Liver (tissue), 9 donors: Measurements from ENCODE around the gene SYT5. TPM values are rescaled to one million over a fixed set of nuclear protein-coding genes. Genes with fewer than 3 reads are reported as not detected.

Experiments used
- DNase-seq: peaks from one replicate; pipeline ENCODE4 v3.0.0-alpha.2; 2017; ENCODE audit warnings: low spot score
- H3K27ac ChIP-seq, 2 donors: one replicate each; pipeline ENCODE4 v1.7.0; 2013; ENCODE audit warnings: inconsistent platforms in 2 of 2, low read length in 2 of 2, control low read depth in 1 of 2, low read depth in 1 of 2, mild to moderate bottlenecking in 1 of 2
- H3K27me3 ChIP-seq, 4 donors: one replicate each; pipeline versions ENCODE4 v1.6.1 to v1.7.0; 2013; ENCODE audit warnings: low read length in 3 of 4, inconsistent platforms in 1 of 4, mild to moderate bottlenecking in 1 of 4, moderate library complexity in 1 of 4; ENCODE audit not compliant: control insufficient read depth in 4 of 4, insufficient read depth in 4 of 4
- H3K36me3 ChIP-seq, 4 donors: one replicate each; pipeline versions ENCODE4 v1.6.1 to v1.7.0; 2013; ENCODE audit warnings: low read length in 3 of 4, mild to moderate bottlenecking in 3 of 4, low read depth in 1 of 4, moderate library complexity in 1 of 4; ENCODE audit not compliant: control insufficient read depth in 4 of 4, insufficient read depth in 3 of 4
- H3K4me1 ChIP-seq, 4 donors: one replicate each; pipeline versions ENCODE4 v1.6.1 to v1.7.0; 2013; ENCODE audit warnings: low read length in 3 of 4, mild to moderate bottlenecking in 3 of 4, moderate library complexity in 1 of 4; ENCODE audit not compliant: control insufficient read depth in 4 of 4, insufficient read depth in 4 of 4
- H3K4me3 ChIP-seq, 3 donors: one replicate each; pipeline versions ENCODE4 v1.6.1 to v1.7.0; 2013; ENCODE audit warnings: low read length in 3 of 3, control low read depth in 1 of 3, low read depth in 1 of 3, mild to moderate bottlenecking in 1 of 3
- H3K9ac ChIP-seq, 2 donors: one replicate each; pipeline ENCODE4 v1.7.0; 2013; ENCODE audit warnings: low read length in 2 of 2, mild to moderate bottlenecking in 2 of 2, moderate library complexity in 2 of 2, control low read depth in 1 of 2, low read depth in 1 of 2
- H3K9me3 ChIP-seq, 4 donors: one replicate each; pipeline versions ENCODE4 v1.6.1 to v1.7.0; 2013; ENCODE audit warnings: low read length in 3 of 4; ENCODE audit not compliant: control insufficient read depth in 4 of 4
- EGR1 ChIP-seq, 2 donors: IDR thresholded peaks; 2 replicates each; pipeline ENCODE4 v1.6.1; 2016 to 2018; ENCODE audit warnings: antibody characterized with exemption in 2 of 2, low read depth in 2 of 2
- FOXA1 ChIP-seq: IDR thresholded peaks from 2 replicates; pipeline ENCODE4 v1.6.1; 2016; ENCODE audit warnings: antibody characterized with exemption
- FOXA2 ChIP-seq: IDR thresholded peaks from 2 replicates; pipeline ENCODE4 v1.6.1; 2016; ENCODE audit warnings: antibody characterized with exemption
- GABPA ChIP-seq, 2 donors: IDR thresholded peaks in 1 of 2; conservative IDR thresholded peaks in 1 of 2; 2 replicates each; pipeline ENCODE4 v1.6.1; 2016; ENCODE audit warnings: antibody characterized with exemption in 2 of 2, mild to moderate bottlenecking in 1 of 2, moderate library complexity in 1 of 2
- HNF4A ChIP-seq, 2 donors: conservative IDR thresholded peaks; 2 replicates each; pipeline ENCODE4 v1.6.1; 2016; ENCODE audit warnings: antibody characterized with exemption in 2 of 2, mild to moderate bottlenecking in 2 of 2
- HNF4G ChIP-seq: IDR thresholded peaks from 2 replicates; pipeline ENCODE4 v1.6.1; 2016; ENCODE audit warnings: antibody characterized with exemption
- JUND ChIP-seq, 2 donors: IDR thresholded peaks; 2 replicates each; pipeline ENCODE4 v1.6.1; 2016; ENCODE audit warnings: antibody characterized with exemption in 2 of 2
- NR2F2 ChIP-seq: IDR thresholded peaks from 2 replicates; pipeline ENCODE4 v1.6.1; 2016; ENCODE audit warnings: antibody characterized with exemption
- RAD21 ChIP-seq, 2 donors: IDR thresholded peaks; 2 replicates each; pipeline ENCODE4 v1.6.1; 2016; ENCODE audit warnings: antibody characterized with exemption in 2 of 2, mild to moderate bottlenecking in 2 of 2
- RXRA ChIP-seq, 2 donors: IDR thresholded peaks; 2 replicates each; pipeline ENCODE4 v1.6.1; 2017 to 2018; ENCODE audit warnings: antibody characterized with exemption in 2 of 2, mild to moderate bottlenecking in 1 of 2
- SP1 ChIP-seq: IDR thresholded peaks from 2 replicates; pipeline ENCODE4 v1.6.1; 2018; ENCODE audit warnings: antibody characterized with exemption, mild to moderate bottlenecking
- YY1 ChIP-seq: IDR thresholded peaks from 2 replicates; pipeline ENCODE4 v1.6.1; 2016; ENCODE audit warnings: antibody characterized with exemption, mild to moderate bottlenecking
- WGBS: extraction: QIAGEN DNeasy Blood & Tissue Kit; methylation state at CpG from one replicate; pipeline ENCODE4 v1.1.7; 2013; 5-methylcytosine and 5-hydroxymethylcytosine counted together
- polyA plus RNA-seq, 2 donors: library from polyadenylated mRNA; stranded (reverse) in 1 of 2; unstranded in 1 of 2; fragments of 200-250 nt in 1 of 2; fragments of >200 nt in 1 of 2; fragmentation: Nextera tagmentation in 1 of 2; extraction: Ambion mirVana in 1 of 2; gene quantifications; one replicate each; pipeline versions ENCODE4 v1.2.1 to v1.2.3, GENCODE V29; 2013 to 2015
- total RNA-seq, 2 donors: library from RNA; depleted of rRNA; stranded (reverse); fragments of >200 nt; gene quantifications; one replicate each; pipeline ENCODE4 v1.2.3, GENCODE V29; 2014
- TF ChIP-seq, protein P1 (sequence below): IDR thresholded peaks from 2 replicates; pipeline ENCODE4 v1.6.1; 2016; ENCODE audit warnings: antibody characterized with exemption
- TF ChIP-seq, protein P2 (sequence below): IDR thresholded peaks from 2 replicates; pipeline ENCODE4 v1.6.1; 2016; ENCODE audit warnings: antibody characterized with exemption
- TF ChIP-seq, protein P3 (sequence below): fragments of 150-350 bp; IDR thresholded peaks from 2 replicates; pipeline ENCODE4 v1.5.1; 2017; ENCODE audit warnings: improper control_type of control experiment, low read depth, low read length; ENCODE audit not compliant: missing input control
- TF ChIP-seq, protein P4 (sequence below): IDR thresholded peaks from 2 replicates; pipeline ENCODE4 v1.6.1; 2016; ENCODE audit warnings: antibody characterized with exemption, mild to moderate bottlenecking
- TF ChIP-seq, protein P5 (sequence below): IDR thresholded peaks from 2 replicates; pipeline ENCODE4 v1.6.1; 2016; ENCODE audit warnings: antibody characterized with exemption
- donor health status: healthy.
- donor health status: healthy.
- donor health status: healthy.
- donor health status: healthy.
- donor health status: healthy.

Gene SYT5
- total and polyA plus RNA-seq, 4 donors: under 0.01 TPM; not detected in 3

DNA sequence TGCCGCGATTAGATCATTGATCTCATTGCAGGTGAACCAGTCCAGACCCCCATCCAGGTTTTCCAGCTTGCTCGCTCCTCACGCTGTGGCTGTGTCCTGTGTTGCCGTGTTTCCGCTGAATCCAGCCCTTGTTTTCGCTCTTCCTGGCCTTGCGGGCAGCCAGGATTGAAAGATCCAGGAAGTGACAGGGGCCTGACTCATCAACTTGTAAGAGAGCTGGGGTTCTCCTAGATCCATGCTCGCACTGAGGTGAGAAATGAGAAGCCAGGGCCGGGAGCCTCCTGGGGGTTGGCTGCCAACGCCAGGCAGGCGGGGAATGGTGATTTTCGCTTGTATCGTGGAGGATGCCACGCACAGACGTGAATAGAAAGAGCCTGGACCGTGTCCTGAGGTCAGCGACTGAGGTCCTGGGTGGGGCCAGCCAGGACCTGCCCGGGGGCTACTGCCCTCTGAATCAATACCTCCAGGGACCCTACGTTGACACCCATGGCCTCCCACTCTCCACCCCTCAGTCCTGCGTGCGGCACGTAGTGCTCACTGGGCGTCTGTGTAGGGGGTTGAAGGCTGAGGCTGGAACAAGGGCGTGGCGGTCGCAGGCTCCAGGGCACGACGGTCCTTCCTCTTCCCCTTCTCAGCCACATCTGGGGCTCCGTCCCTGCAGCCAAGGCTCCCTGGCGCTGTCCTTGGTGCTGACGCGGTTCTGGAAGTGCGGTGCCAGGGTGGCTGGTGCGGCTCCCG, 36.5 kb upstream of the SYT5 start (continued):
- TF ChIP-seq RAD21 (IDR thresholded peaks at IDR 0.05) (peak; percentile 53 to 60), YY1 (peak; percentile 88), FOXA1 (peak; percentile 80)
- TF ChIP-seq, protein P1, sequence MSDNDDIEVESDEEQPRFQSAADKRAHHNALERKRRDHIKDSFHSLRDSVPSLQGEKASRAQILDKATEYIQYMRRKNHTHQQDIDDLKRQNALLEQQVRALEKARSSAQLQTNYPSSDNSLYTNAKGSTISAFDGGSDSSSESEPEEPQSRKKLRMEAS: peak; percentile 93
- TF ChIP-seq, protein P2, sequence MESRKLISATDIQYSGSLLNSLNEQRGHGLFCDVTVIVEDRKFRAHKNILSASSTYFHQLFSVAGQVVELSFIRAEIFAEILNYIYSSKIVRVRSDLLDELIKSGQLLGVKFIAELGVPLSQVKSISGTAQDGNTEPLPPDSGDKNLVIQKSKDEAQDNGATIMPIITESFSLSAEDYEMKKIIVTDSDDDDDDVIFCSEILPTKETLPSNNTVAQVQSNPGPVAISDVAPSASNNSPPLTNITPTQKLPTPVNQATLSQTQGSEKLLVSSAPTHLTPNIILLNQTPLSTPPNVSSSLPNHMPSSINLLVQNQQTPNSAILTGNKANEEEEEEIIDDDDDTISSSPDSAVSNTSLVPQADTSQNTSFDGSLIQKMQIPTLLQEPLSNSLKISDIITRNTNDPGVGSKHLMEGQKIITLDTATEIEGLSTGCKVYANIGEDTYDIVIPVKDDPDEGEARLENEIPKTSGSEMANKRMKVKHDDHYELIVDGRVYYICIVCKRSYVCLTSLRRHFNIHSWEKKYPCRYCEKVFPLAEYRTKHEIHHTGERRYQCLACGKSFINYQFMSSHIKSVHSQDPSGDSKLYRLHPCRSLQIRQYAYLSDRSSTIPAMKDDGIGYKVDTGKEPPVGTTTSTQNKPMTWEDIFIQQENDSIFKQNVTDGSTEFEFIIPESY: peak; percentile 84
- TF ChIP-seq, protein P3, sequence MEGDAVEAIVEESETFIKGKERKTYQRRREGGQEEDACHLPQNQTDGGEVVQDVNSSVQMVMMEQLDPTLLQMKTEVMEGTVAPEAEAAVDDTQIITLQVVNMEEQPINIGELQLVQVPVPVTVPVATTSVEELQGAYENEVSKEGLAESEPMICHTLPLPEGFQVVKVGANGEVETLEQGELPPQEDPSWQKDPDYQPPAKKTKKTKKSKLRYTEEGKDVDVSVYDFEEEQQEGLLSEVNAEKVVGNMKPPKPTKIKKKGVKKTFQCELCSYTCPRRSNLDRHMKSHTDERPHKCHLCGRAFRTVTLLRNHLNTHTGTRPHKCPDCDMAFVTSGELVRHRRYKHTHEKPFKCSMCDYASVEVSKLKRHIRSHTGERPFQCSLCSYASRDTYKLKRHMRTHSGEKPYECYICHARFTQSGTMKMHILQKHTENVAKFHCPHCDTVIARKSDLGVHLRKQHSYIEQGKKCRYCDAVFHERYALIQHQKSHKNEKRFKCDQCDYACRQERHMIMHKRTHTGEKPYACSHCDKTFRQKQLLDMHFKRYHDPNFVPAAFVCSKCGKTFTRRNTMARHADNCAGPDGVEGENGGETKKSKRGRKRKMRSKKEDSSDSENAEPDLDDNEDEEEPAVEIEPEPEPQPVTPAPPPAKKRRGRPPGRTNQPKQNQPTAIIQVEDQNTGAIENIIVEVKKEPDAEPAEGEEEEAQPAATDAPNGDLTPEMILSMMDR: no peak

DNA sequence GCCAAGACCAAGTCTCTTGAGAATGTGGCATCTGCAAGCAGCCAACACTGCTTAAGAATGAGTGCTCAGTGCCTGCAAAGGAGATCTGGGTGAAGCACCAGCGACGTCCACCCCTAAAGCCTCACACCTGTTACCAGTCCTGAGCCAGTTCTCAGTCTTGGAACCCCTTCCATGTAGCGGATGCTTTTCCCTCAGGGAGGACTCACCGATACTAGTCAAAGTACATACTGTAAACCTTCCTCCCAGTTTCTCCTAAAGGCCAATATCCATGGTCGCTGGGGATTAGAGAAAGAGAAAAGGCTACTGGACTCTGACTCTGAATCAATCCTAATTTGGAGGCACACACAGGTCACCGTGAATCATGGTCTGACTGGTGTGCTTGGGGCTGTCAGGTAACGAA, 33.5 kb upstream of the SYT5 start:
- Histone ChIP-seq H3K36me3 (no peaks in the 10 kb centered on the region), H3K9ac (no peak overlapping the region), H3K9me3 (no peaks in the 10 kb centered on the region), H3K27me3 (no peaks in the 10 kb centered on the region), H3K27ac (no peak overlapping the region), H3K4me1 (peaks cover 2 to 10% (median 9%) of the 10 kb centered on the region in 4 donors), H3K4me3 (no peak overlapping the region)
- no peak for DNase-seq
- TF ChIP-seq HNF4G (no peak), FOXA2 (no peak)
- WGBS: 74% methylated on average over 7 of the region's 7 CpGs

DNA sequence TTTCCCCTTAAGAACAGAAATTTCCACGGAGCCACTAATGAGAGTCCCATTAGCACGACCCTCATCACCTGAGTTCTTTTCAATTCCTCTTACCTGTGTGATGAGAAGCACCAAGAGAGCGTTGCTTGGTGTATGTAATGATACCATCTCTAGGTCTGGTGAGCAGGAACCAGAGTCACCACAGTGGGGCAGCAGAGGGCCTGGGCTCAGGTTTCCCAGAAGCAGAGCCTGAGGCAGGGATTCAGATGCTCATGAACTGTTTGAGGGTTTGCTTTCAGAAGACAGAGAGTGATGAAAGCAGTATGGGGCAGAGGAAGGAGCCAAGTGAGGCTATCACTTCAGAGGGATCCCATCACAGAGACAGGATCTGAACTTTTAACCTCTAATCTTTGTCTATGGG, 32.4 kb upstream of the SYT5 start:
- DNase-seq: peak; percentile 66
- H3K4me1 ChIP-seq: peaks cover 2 to 10% (median 9%) of the 10 kb centered on the region in 4 donors
- TF ChIP-seq, protein P4, sequence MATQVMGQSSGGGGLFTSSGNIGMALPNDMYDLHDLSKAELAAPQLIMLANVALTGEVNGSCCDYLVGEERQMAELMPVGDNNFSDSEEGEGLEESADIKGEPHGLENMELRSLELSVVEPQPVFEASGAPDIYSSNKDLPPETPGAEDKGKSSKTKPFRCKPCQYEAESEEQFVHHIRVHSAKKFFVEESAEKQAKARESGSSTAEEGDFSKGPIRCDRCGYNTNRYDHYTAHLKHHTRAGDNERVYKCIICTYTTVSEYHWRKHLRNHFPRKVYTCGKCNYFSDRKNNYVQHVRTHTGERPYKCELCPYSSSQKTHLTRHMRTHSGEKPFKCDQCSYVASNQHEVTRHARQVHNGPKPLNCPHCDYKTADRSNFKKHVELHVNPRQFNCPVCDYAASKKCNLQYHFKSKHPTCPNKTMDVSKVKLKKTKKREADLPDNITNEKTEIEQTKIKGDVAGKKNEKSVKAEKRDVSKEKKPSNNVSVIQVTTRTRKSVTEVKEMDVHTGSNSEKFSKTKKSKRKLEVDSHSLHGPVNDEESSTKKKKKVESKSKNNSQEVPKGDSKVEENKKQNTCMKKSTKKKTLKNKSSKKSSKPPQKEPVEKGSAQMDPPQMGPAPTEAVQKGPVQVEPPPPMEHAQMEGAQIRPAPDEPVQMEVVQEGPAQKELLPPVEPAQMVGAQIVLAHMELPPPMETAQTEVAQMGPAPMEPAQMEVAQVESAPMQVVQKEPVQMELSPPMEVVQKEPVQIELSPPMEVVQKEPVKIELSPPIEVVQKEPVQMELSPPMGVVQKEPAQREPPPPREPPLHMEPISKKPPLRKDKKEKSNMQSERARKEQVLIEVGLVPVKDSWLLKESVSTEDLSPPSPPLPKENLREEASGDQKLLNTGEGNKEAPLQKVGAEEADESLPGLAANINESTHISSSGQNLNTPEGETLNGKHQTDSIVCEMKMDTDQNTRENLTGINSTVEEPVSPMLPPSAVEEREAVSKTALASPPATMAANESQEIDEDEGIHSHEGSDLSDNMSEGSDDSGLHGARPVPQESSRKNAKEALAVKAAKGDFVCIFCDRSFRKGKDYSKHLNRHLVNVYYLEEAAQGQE: no peak
- no peak for TF ChIP-seq RXRA (IDR thresholded peaks at IDR 0.05)
- TF ChIP-seq GABPA (IDR thresholded peaks at IDR 0.05 in 1 of 2, conservative IDR thresholded peaks at IDR 0.05 in 1 of 2): no peak
- TF ChIP-seq NR2F2: no peak
- TF ChIP-seq, protein P2: no peak
- no peak for TF ChIP-seq EGR1 (IDR thresholded peaks at IDR 0.05; ENCODE audit: low read depth in 2 of 2)
- TF ChIP-seq, protein P3: peak; percentile 46
- TF ChIP-seq SP1: no peak
- no peak for TF ChIP-seq YY1
- no peak for TF ChIP-seq HNF4A (conservative IDR thresholded peaks at IDR 0.05)
- TF ChIP-seq, protein P1: no peak
- peak; percentile 58 to 69 for TF ChIP-seq RAD21 (IDR thresholded peaks at IDR 0.05)
- TF ChIP-seq, protein P5, sequence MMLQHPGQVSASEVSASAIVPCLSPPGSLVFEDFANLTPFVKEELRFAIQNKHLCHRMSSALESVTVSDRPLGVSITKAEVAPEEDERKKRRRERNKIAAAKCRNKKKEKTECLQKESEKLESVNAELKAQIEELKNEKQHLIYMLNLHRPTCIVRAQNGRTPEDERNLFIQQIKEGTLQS: no peak
- no peak for TF ChIP-seq JUND (IDR thresholded peaks at IDR 0.05)

More for the DNA sequence above, 32.4 kb upstream of the SYT5 start:
- Histone ChIP-seq H3K4me3 (no peak overlapping the region), H3K27ac (no peak overlapping the region), H3K27me3 (no peaks in the 10 kb centered on the region), H3K9me3 (no peaks in the 10 kb centered on the region), H3K9ac (no peak overlapping the region), H3K36me3 (no peaks in the 10 kb centered on the region)
- WGBS: 80% methylated on average over 3 of the region's 3 CpGs
